ENCODE measurements around the gene GPD1.

DNA sequence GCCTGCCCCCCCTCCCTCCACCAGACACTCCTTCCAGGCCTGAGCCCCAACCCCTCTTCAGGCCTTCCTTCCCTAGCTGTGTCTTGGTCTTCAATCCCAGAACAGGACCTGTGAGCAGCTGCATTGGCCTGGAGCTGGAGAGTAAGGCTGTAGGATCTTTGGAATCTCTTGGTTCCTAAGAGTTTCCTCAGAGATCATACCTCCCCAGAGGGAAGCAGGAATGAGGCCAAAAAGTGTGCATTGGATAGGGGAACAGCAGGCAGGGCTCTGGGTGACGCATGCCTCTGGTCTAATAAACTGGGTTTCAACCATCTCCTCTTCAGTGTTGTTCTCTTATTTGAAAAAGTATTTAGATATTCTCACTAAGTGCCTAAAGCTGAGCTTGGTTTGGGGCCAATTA, 20.5 kb upstream of the GPD1 start:
- TF ChIP-seq, protein P1, sequence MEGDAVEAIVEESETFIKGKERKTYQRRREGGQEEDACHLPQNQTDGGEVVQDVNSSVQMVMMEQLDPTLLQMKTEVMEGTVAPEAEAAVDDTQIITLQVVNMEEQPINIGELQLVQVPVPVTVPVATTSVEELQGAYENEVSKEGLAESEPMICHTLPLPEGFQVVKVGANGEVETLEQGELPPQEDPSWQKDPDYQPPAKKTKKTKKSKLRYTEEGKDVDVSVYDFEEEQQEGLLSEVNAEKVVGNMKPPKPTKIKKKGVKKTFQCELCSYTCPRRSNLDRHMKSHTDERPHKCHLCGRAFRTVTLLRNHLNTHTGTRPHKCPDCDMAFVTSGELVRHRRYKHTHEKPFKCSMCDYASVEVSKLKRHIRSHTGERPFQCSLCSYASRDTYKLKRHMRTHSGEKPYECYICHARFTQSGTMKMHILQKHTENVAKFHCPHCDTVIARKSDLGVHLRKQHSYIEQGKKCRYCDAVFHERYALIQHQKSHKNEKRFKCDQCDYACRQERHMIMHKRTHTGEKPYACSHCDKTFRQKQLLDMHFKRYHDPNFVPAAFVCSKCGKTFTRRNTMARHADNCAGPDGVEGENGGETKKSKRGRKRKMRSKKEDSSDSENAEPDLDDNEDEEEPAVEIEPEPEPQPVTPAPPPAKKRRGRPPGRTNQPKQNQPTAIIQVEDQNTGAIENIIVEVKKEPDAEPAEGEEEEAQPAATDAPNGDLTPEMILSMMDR (conservative IDR thresholded peaks at IDR 0.05; ENCODE audit: low read depth, low read length): no peak
- TF ChIP-seq EZH2 (IDR thresholded peaks at IDR 0.05; ENCODE audit: borderline replicate concordance, low read depth, low read length, poor library complexity, severe bottlenecking): no peak

Measured in A673 (cell line).